PC-3 (cell line): ENCODE results near the gene ZMYND11. TPM values are rescaled to one million over a fixed set of nuclear protein-coding genes. Genes with fewer than 3 reads are reported as not detected.
"Not testable (repeated sequence)": the region's sequence is repeated elsewhere in the genome, so short reads cannot be mapped to it uniquely, and the experiment has no call there.

ENCODE experiments used
- ATAC-seq: fragments of 200-7000 bp; cut with Tn5 transposase; 2 replicates; pipeline ENCODE4 v1.9.1; 2020; ENCODE audit warnings: mild to moderate bottlenecking, moderate library complexity
- BruUV-seq: library from RNA; stranded (reverse); fragments of 400-500 nt; replicated peaks from 2 replicates; lab custom pipeline; 2021; lab: Mats Ljungman, UMichigan
- CTCF ChIA-PET: fragments of 300-600 bp; sonication (Branson Sonifier 250); formaldehyde crosslinking; loops from one replicate; lab custom pipeline; 2022; ENCODE audit warnings: antibody characterized with exemption; lab: Charles Lee
- POLR2A ChIA-PET: fragments of 300-600 bp; sonication (Branson Sonifier 250); formaldehyde crosslinking; loops from one replicate; lab custom pipeline; 2022; ENCODE audit warnings: antibody characterized with exemption; ENCODE audit not compliant: unreplicated experiment; lab: Charles Lee
- DNase-seq: peaks from one replicate; pipeline ENCODE4 v3.0.0-alpha.2; 2015
- H2AFZ ChIP-seq: fragments of 300-600 bp; sonication (generic); 2 replicates; pipeline ENCODE4 v1.6.0; 2016; ENCODE audit warnings: antibody characterized with exemption, low read length
- H3F3A ChIP-seq: fragments of 300-600 bp; sonication (generic); one replicate; pipeline ENCODE4 v1.6.0; 2017; ENCODE audit warnings: antibody characterized with exemption, low read length, control low read depth, mild to moderate bottlenecking; ENCODE audit not compliant: unreplicated experiment
- H3K27ac ChIP-seq: fragments of 300-600 bp; sonication (generic); 2 replicates; pipeline ENCODE4 v1.5.1; 2016; ENCODE audit warnings: mild to moderate bottlenecking, low read length
- H3K27me3 ChIP-seq: fragments of 300-600 bp; sonication (generic); 2 replicates; pipeline ENCODE4 v1.6.1; 2016; ENCODE audit warnings: low read length, mixed read lengths
- H3K36me3 ChIP-seq: fragments of 300-600 bp; sonication (generic); 2 replicates; pipeline ENCODE4 v1.6.1; 2016; ENCODE audit warnings: low read depth, mixed run types, low read length, mixed read lengths
- H3K4me1 ChIP-seq: fragments of 300-600 bp; sonication (generic); 2 replicates; pipeline ENCODE4 v1.5.1; 2016; ENCODE audit warnings: low read length; ENCODE audit not compliant: insufficient read depth
- H3K4me2 ChIP-seq: fragments of 300-600 bp; sonication (generic); 2 replicates; pipeline ENCODE4 v1.6.0; 2016; ENCODE audit warnings: low read length
- H3K4me3 ChIP-seq: fragments of 300-600 bp; sonication (generic); 2 replicates; pipeline ENCODE4 v1.5.1; 2016; ENCODE audit warnings: mild to moderate bottlenecking, low read length, mixed read lengths
- H3K79me2 ChIP-seq: fragments of 300-600 bp; sonication (generic); 2 replicates; pipeline ENCODE4 v1.6.1; 2017; ENCODE audit warnings: low read length, mixed read lengths
- H3K9ac ChIP-seq: fragments of 300-600 bp; sonication (generic); 2 replicates; pipeline ENCODE4 v1.6.0; 2016; ENCODE audit warnings: mild to moderate bottlenecking, low read length
- H3K9me2 ChIP-seq: fragments of 300-600 bp; sonication (generic); replicated peaks from 2 replicates; pipeline ENCODE4 v1.6.1; 2016; ENCODE audit warnings: mixed run types, low read length, mixed read lengths
- H3K9me3 ChIP-seq: fragments of 300-600 bp; sonication (generic); 2 replicates; pipeline ENCODE4 v1.6.1; 2016; ENCODE audit warnings: low read length, mixed read lengths
- H4K20me1 ChIP-seq: fragments of 300-600 bp; sonication (generic); 2 replicates; pipeline ENCODE4 v1.6.1; 2016; ENCODE audit warnings: low read length, mixed read lengths
- EZH2 ChIP-seq: fragments of 300-600 bp; sonication (generic); IDR thresholded peaks from one replicate; pipeline ENCODE4 v1.6.1; 2017; ENCODE audit warnings: antibody characterized with exemption, mild to moderate bottlenecking, low read length; ENCODE audit not compliant: unreplicated experiment
- EZH2phosphoT487 ChIP-seq: fragments of 300-600 bp; sonication (generic); IDR thresholded peaks from 2 replicates; pipeline ENCODE4 v1.6.1; 2018; ENCODE audit warnings: mild to moderate bottlenecking, antibody characterized with exemption, low read length, borderline replicate concordance
- intact Hi-C: fragments of 100-400 bp; cut with micrococcal nuclease; formaldehyde crosslinking; loops from 2 replicates; pipeline ENCODE4 v1.9.0; 2023
- total RNA-seq: library from RNA; depleted of rRNA; stranded (reverse); fragments of >200 nt; gene quantifications from 2 replicates; pipeline ENCODE4 v1.2.3, GENCODE V29; 2014
- TF ChIP-seq, protein P1 (sequence below): fragments of 300-600 bp; sonication (generic); conservative IDR thresholded peaks from 2 replicates; pipeline ENCODE4 v1.5.1; 2017; ENCODE audit warnings: antibody characterized with exemption, low read depth, mild to moderate bottlenecking, low read length

Gene ZMYND11
- total RNA-seq, 1 experiment from 2014 or later = 17.1 TPM

DNA sequence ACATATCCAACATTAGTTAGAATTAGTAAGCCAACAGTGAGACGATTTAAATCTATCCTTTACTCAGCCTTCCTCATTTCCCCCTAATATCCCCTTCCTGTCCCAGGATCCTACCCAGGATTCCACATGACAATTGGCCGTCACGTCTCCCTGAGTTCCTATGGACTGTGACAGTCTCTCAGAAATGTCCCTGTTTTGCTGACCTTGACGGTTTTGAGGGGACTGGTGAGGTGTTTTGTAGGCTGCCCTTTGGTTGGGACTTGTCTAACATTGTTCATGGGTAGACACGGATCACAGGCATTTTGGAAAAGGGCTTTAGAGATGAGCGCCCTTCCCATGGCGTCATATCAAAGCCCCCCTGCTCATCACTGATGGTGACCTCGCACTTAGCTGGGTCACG lies 162.8 kb downstream of the ZMYND11 start:
- H3K4me3 ChIP-seq = no peak overlapping the region
- H3F3A ChIP-seq = no peaks in the 10 kb centered on the region
- POLR2A ChIA-PET = no interaction called here
- no peaks in the 10 kb centered on the region for H4K20me1 ChIP-seq
- no peaks in the 10 kb centered on the region for H3K36me3 ChIP-seq
- DNase-seq (no peak), ATAC-seq (no peak)
- H3K27ac ChIP-seq = no peak overlapping the region
- no peaks in the 10 kb centered on the region for H3K9me3 ChIP-seq
- CTCF ChIA-PET = interaction anchor here (0.6 kb wide), 1 partner anchor 32 kb away, joined by 3 read pairs; no protein-coding TSS in a partner anchor
- H3K27me3 ChIP-seq = no peaks in the 10 kb centered on the region
- H3K9ac ChIP-seq = no peak overlapping the region
- TF ChIP-seq, protein P1, sequence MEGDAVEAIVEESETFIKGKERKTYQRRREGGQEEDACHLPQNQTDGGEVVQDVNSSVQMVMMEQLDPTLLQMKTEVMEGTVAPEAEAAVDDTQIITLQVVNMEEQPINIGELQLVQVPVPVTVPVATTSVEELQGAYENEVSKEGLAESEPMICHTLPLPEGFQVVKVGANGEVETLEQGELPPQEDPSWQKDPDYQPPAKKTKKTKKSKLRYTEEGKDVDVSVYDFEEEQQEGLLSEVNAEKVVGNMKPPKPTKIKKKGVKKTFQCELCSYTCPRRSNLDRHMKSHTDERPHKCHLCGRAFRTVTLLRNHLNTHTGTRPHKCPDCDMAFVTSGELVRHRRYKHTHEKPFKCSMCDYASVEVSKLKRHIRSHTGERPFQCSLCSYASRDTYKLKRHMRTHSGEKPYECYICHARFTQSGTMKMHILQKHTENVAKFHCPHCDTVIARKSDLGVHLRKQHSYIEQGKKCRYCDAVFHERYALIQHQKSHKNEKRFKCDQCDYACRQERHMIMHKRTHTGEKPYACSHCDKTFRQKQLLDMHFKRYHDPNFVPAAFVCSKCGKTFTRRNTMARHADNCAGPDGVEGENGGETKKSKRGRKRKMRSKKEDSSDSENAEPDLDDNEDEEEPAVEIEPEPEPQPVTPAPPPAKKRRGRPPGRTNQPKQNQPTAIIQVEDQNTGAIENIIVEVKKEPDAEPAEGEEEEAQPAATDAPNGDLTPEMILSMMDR = no peak
- TF ChIP-seq EZH2phosphoT487 (no peak), EZH2 (no peak)
- no peaks in the 10 kb centered on the region for H3K79me2 ChIP-seq
- peak overlapping the region; percentile 62; the same call in 1 of the 2 replicates for H3K4me2 ChIP-seq
- peaks cover 8% of the 10 kb centered on the region for H3K4me1 ChIP-seq
- BruUV-seq = no TSS peak
- intact Hi-C loops = no loop called here
- no peaks in the 10 kb centered on the region for H3K9me2 ChIP-seq
- H2AFZ ChIP-seq = no peak overlapping the region

- no peak for ATAC-seq
- H3K9me2 ChIP-seq = no peaks in the 10 kb centered on the region
- DNase-seq = no peak
- H3K9ac ChIP-seq = no peak overlapping the region
- H3K27ac ChIP-seq = no peak overlapping the region
- intact Hi-C loops = no loop called here
- no peak overlapping the region for H2AFZ ChIP-seq
- BruUV-seq = no TSS peak
- H3K4me1 ChIP-seq = peaks cover 8% of the 10 kb centered on the region
- no peak overlapping the region for H3K4me3 ChIP-seq
- no peaks in the 10 kb centered on the region for H4K20me1 ChIP-seq
- TF ChIP-seq, protein P1 = no peak
- no peak for TF ChIP-seq EZH2
- no peak for TF ChIP-seq EZH2phosphoT487
- H3F3A ChIP-seq = no peaks in the 10 kb centered on the region
- H3K36me3 ChIP-seq = no peaks in the 10 kb centered on the region
- no peaks in the 10 kb centered on the region for H3K79me2 ChIP-seq
- POLR2A ChIA-PET = interaction anchor here (0.9 kb wide), 1 partner anchor 37 kb away, joined by 7 read pairs; no protein-coding TSS in a partner anchor
- no peaks in the 10 kb centered on the region for H3K27me3 ChIP-seq
- CTCF ChIA-PET = no interaction called here
- H3K4me2 ChIP-seq = no peak overlapping the region
- no peaks in the 10 kb centered on the region for H3K9me3 ChIP-seq
Measured at GRCh38 chr10:299512-299911, 164.3 kb downstream of the ZMYND11 start.

DNA sequence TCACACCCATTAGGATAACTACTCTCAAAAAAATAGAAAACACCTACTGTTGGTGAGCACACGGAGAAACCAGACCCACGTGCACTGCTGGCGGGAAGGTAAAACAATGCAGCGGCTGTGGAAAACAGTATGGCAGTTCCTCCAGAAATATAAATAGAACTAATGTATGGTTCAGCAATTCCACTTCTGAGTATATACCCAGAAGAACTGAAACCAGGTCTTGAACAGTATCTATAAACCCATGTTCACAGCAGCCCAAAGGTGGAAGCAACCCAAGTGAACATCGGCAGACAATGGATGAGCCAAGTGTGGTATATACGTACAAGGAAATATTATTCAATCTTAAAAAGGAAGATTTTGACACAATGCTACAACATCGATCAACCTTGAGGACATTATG lies 164.7 kb downstream of the ZMYND11 start:
- H3F3A ChIP-seq = no peaks in the 10 kb centered on the region
- peaks cover 8% of the 10 kb centered on the region for H3K4me1 ChIP-seq
- TF ChIP-seq EZH2 (no peak), EZH2phosphoT487 (no peak)
- TF ChIP-seq, protein P1 = no peak
- intact Hi-C loops = no loop called here
- no peaks in the 10 kb centered on the region for H3K79me2 ChIP-seq
- H3K27ac ChIP-seq = no peak overlapping the region
- no peak overlapping the region for H3K4me2 ChIP-seq
- CTCF ChIA-PET = no interaction called here
- no peaks in the 10 kb centered on the region for H3K36me3 ChIP-seq
- no peak overlapping the region for H3K9ac ChIP-seq
- BruUV-seq = no TSS peak
- POLR2A ChIA-PET = no interaction called here
- no peak for DNase-seq
- no peak overlapping the region for H2AFZ ChIP-seq
- no peaks in the 10 kb centered on the region for H3K9me3 ChIP-seq
- H3K27me3 ChIP-seq = no peaks in the 10 kb centered on the region
- H3K9me2 ChIP-seq = no peaks in the 10 kb centered on the region
- H3K4me3 ChIP-seq = no peak overlapping the region
- no peaks in the 10 kb centered on the region for H4K20me1 ChIP-seq
- ATAC-seq = no peak

DNA sequence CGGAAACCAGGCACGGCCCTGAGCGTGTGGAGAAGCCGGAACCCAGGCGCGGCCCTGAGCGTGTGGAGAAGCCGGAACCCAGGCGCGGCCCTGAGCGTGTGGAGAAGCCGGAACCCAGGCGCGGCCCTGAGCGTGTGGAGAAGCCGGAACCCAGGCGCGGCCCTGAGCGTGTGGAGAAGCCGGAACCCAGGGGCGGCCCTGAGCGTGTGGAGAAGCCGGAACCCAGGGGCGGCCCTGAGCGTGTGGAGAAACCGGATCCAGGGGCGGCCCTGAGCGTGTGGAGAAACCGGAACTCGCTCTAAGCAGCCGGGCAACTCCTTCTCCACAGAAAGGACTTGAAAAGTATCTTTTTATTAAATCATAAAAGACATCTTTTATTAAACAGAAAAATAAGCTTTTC lies 165.3 kb downstream of the ZMYND11 start:
- H3K27ac ChIP-seq, H2AFZ ChIP-seq, H3K27me3 ChIP-seq, H3K36me3 ChIP-seq, H3K79me2 ChIP-seq, POLR2A ChIA-PET, DNase-seq, H3K4me2 ChIP-seq, H3K9me3 ChIP-seq, H3K9ac ChIP-seq, H4K20me1 ChIP-seq, CTCF ChIA-PET, intact Hi-C loops, ATAC-seq, H3K4me3 ChIP-seq, H3K4me1 ChIP-seq, H3F3A ChIP-seq, H3K9me2 ChIP-seq, BruUV-seq: not testable (repeated sequence)
